HCT116 (cell line): Measurements from ENCODE around the gene STYXL2. TPM values are rescaled to one million over a fixed set of nuclear protein-coding genes. Genes with fewer than 3 reads are reported as not detected.

Experiments
- ATAC-seq: fragments of 200-7000 bp; cut with Tn5 transposase; 2 replicates; pipeline ENCODE4 v1.9.1; 2020; ENCODE audit warnings: mild to moderate bottlenecking, moderate library complexity
- BruUV-seq: library from RNA; stranded (reverse); fragments of 400-500 nt; replicated peaks from 2 replicates; lab custom pipeline; 2021; lab: Mats Ljungman, UMichigan
- CTCF ChIA-PET: fragments of 300-600 bp; sonication (Branson Sonifier 250); formaldehyde crosslinking; loops from one replicate; lab custom pipeline; 2021; ENCODE audit warnings: antibody characterized with exemption; lab: Charles Lee
- POLR2A ChIA-PET: fragments of 300-600, 350-600 bp; sonication (Branson Sonifier 250); formaldehyde crosslinking; loops from one replicate; lab custom pipeline; 2021; ENCODE audit warnings: antibody characterized with exemption; lab: Charles Lee
- RAD21 ChIA-PET, 2 experiments: fragments of 300-600 bp; sonication (Branson Sonifier 250); formaldehyde crosslinking; loops; one replicate each; lab custom pipeline; 2023; ENCODE audit warnings: low total read pairs in 2 of 2; ENCODE audit not compliant: uncharacterized antibody in 2 of 2, unreplicated experiment in 2 of 2, low non-redundant PET in 1 of 2; lab: Charles Lee
- DNase-seq: peaks from one replicate; pipeline ENCODE4 v3.0.0-alpha.2; 2010; ENCODE audit warnings: low read depth, low spot score
- H2AFZ ChIP-seq: fragments of 200-600 bp; shearing (Covaris generic), sonication (generic); 2 replicates; pipeline ENCODE4 v1.6.1; 2017; ENCODE audit warnings: low read depth, mixed run types, mixed read lengths, antibody characterized with exemption, low read length; ENCODE audit not compliant: poor library complexity, severe bottlenecking
- H3K27ac ChIP-seq: 2 replicates; pipeline ENCODE4 v1.5.1; 2012; ENCODE audit warnings: low read depth, low read length
- H3K27me3 ChIP-seq: fragments of 200-600 bp; sonication (generic); 2 replicates; pipeline ENCODE4 v1.6.1; 2016; ENCODE audit warnings: mixed run types, low read length, mixed read lengths; ENCODE audit not compliant: insufficient read depth
- H3K36me3 ChIP-seq, 2 experiments: fragments of 200-500 bp in 1 of 2; fragments of 200-600 bp in 1 of 2; sonication (Bioruptor generic) in 1 of 2; sonication (generic) in 1 of 2; 2 replicates each; pipeline versions ENCODE4 v1.5.1 to v1.6.1; 2014 to 2016; ENCODE audit warnings: low read length in 2 of 2, inconsistent platforms in 1 of 2, mixed read lengths in 1 of 2, mixed run types in 1 of 2; ENCODE audit not compliant: insufficient read depth in 2 of 2, control insufficient read depth in 1 of 2
- H3K4me1 ChIP-seq, 2 experiments: fragments of 200-600 bp in 1 of 2; sonication (generic) in 1 of 2; 2 replicates each; pipeline versions ENCODE4 v1.5.1 to v1.6.1; 2012 to 2017; ENCODE audit warnings: low read length in 2 of 2, inconsistent platforms in 1 of 2, mild to moderate bottlenecking in 1 of 2, mixed read lengths in 1 of 2, mixed run types in 1 of 2, moderate library complexity in 1 of 2; ENCODE audit not compliant: insufficient read depth in 2 of 2, control insufficient read depth in 1 of 2
- H3K4me2 ChIP-seq: fragments of 200-600 bp; sonication (generic); 2 replicates; pipeline ENCODE4 v1.6.1; 2017; ENCODE audit warnings: mixed run types, low read length, mixed read lengths
- H3K4me3 ChIP-seq, 2 experiments: fragments of 200-600 bp in 1 of 2; sonication (generic) in 1 of 2; replicated peaks in 1 of 2; 2 replicates each; pipeline ENCODE4 v1.5.1; 2011 to 2016; ENCODE audit warnings: low read length in 2 of 2, control low read depth in 1 of 2, low read depth in 1 of 2, mild to moderate bottlenecking in 1 of 2, mixed read lengths in 1 of 2, mixed run types in 1 of 2
- H3K79me2 ChIP-seq: fragments of 200-600 bp; sonication (generic); 2 replicates; pipeline ENCODE4 v1.6.1; 2017; ENCODE audit warnings: mild to moderate bottlenecking, mixed run types, low read length, moderate library complexity, mixed read lengths; ENCODE audit not compliant: insufficient read depth
- H3K9ac ChIP-seq: fragments of 200-600 bp; sonication (generic); 2 replicates; pipeline ENCODE4 v1.6.1; 2016; ENCODE audit warnings: low read length, mixed read lengths
- H3K9me2 ChIP-seq: fragments of 200-600 bp; sonication (generic), shearing (Covaris generic); 2 replicates; pipeline ENCODE4 v1.6.1; 2017; ENCODE audit warnings: mixed run types, mild to moderate bottlenecking, moderate library complexity; ENCODE audit not compliant: insufficient read depth
- H3K9me3 ChIP-seq, 2 experiments: fragments of 200-500 bp in 1 of 2; fragments of 200-600 bp in 1 of 2; sonication (Bioruptor generic) in 1 of 2; sonication (generic) in 1 of 2; 2 replicates each; pipeline ENCODE4 v1.6.1; 2014 to 2017; ENCODE audit warnings: low read length in 2 of 2, mixed read lengths in 2 of 2, inconsistent platforms in 1 of 2, low read depth in 1 of 2, mild to moderate bottlenecking in 1 of 2, mixed run types in 1 of 2, moderate library complexity in 1 of 2; ENCODE audit not compliant: control insufficient read depth in 1 of 2, insufficient read depth in 1 of 2
- H4K20me1 ChIP-seq: fragments of 200-600 bp; sonication (generic), shearing (Covaris generic); 2 replicates; pipeline ENCODE4 v1.6.1; 2017; ENCODE audit warnings: mixed run types, mild to moderate bottlenecking, moderate library complexity; ENCODE audit not compliant: insufficient read depth
- CBX3 ChIP-seq: IDR thresholded peaks from 2 replicates; pipeline ENCODE4 v1.6.1; 2012; ENCODE audit warnings: low read depth
- CTCF ChIP-seq, 3 experiments: fragments of 200-600 bp in 1 of 3; sonication (generic) in 1 of 3; IDR thresholded peaks in 2 of 3; conservative IDR thresholded peaks in 1 of 3; 2 replicates each; pipeline ENCODE4 v1.5.1; 2012 to 2017; ENCODE audit warnings: low read depth in 2 of 3, low read length in 2 of 3, antibody characterized with exemption in 1 of 3, borderline replicate concordance in 1 of 3, control low read depth in 1 of 3, mild to moderate bottlenecking in 1 of 3, mixed read lengths in 1 of 3, mixed run types in 1 of 3, moderate library complexity in 1 of 3; ENCODE audit not compliant: insufficient read depth in 1 of 3
- FOSL1 ChIP-seq: IDR thresholded peaks from 2 replicates; pipeline ENCODE4 v1.6.1; 2012; ENCODE audit warnings: low read depth
- JUND ChIP-seq: IDR thresholded peaks from 2 replicates; pipeline ENCODE4 v1.6.1; 2012
- MAX ChIP-seq: IDR thresholded peaks from 2 replicates; pipeline ENCODE4 v1.6.1; 2012
- POLR2AphosphoS5 ChIP-seq: IDR thresholded peaks from 2 replicates; pipeline ENCODE4 v1.6.1; 2011; ENCODE audit warnings: mild to moderate bottlenecking, low read depth, low read length, moderate library complexity
- RAD21 ChIP-seq: IDR thresholded peaks from 2 replicates; pipeline ENCODE4 v1.6.1; 2012; ENCODE audit warnings: low read depth, mild to moderate bottlenecking
- SP1 ChIP-seq: IDR thresholded peaks from 2 replicates; pipeline ENCODE4 v1.6.1; 2012; ENCODE audit warnings: low read depth
- TCF7L2 ChIP-seq: IDR thresholded peaks from 2 replicates; pipeline ENCODE4 v1.7.0; 2011; ENCODE audit warnings: borderline replicate concordance, inconsistent platforms; ENCODE audit not compliant: insufficient read depth, insufficient read length; ENCODE audit errors: extremely low read depth
- YY1 ChIP-seq: IDR thresholded peaks from 2 replicates; pipeline ENCODE4 v1.6.1; 2011; ENCODE audit warnings: low read length, low read depth, moderate library complexity, mild to moderate bottlenecking; ENCODE audit not compliant: insufficient replicate concordance; ENCODE audit errors: extremely low read depth
- ZFX ChIP-seq: fragments of 450-650 bp; IDR thresholded peaks from 2 replicates; pipeline ENCODE4 v1.6.1; 2017
- intact Hi-C: fragments of 100-400 bp; cut with micrococcal nuclease; formaldehyde crosslinking; loops from 2 replicates; pipeline ENCODE4 v1.10.0; 2022
- total RNA-seq: library from RNA; stranded (reverse); gene quantifications from one replicate; pipeline ENCODE4 v1.2.1, GENCODE V29; 2021; ENCODE audit not compliant: unreplicated experiment

Gene STYXL2
- total RNA-seq, 1 experiment from 2014 or later, result not detected

- POLR2A ChIA-PET, result no interaction called here
- DNase-seq, result peak; percentile 39
- Histone ChIP-seq H3K27ac (no peak overlapping the region), H3K4me3 (peak overlapping the region in 1 of 2 experiments; percentile 5; a peak in 1 of 4 replicates), H3K4me1 (peaks cover 8 to 31% of the 10 kb centered on the region in 2 experiments), H3K79me2 (no peaks in the 10 kb centered on the region), H4K20me1 (no peaks in the 10 kb centered on the region), H3K36me3 (no peaks in the 10 kb centered on the region), H3K4me2 (peak overlapping the region; percentile 56), H3K9me2 (no peaks in the 10 kb centered on the region), H2AFZ (peak overlapping the region; percentile 19), H3K9me3 (no peaks in the 10 kb centered on the region), H3K27me3 (no peaks in the 10 kb centered on the region), H3K9ac (no peak overlapping the region)
- peak; percentile 76 for ATAC-seq
- no TSS peak for BruUV-seq
- intact Hi-C loops, result no loop called here
- RAD21 ChIA-PET, result no interaction called here
- TF ChIP-seq ZFX (no peak), RAD21 (no peak), MAX (peak; percentile 53; the same call in 1 of the 2 replicates), POLR2AphosphoS5 (0 out of 2 replicates have a peak, but pooled peaks have one; percentile 15), TCF7L2 (no peak), FOSL1 (0 out of 2 replicates have a peak, but pooled peaks have one; percentile 13), CBX3 (peak; percentile 77), SP1 (peak; percentile 64), CTCF (IDR thresholded peaks at IDR 0.05 in 2 of 3, conservative IDR thresholded peaks at IDR 0.05 in 1 of 3; ENCODE audit: borderline replicate concordance in 1 of 3, insufficient read depth in 1 of 3, low read depth in 2 of 3, low read length in 2 of 3) (no peak), JUND (peak; percentile 32; the same call in 1 of the 2 replicates), YY1 (peak; percentile 25)
- CTCF ChIA-PET, result no interaction called here
These were observed 11.3 kb upstream of the STYXL2 start for GRCh38 chr1:167082511-167083027.
